HG03060 (cell line): ENCODE results near the gene HMOX1.
"Not testable (repeated sequence)": the region's sequence is repeated elsewhere in the genome, so short reads cannot be mapped to it uniquely, and the experiment has no call there.

Experiments used
- ATAC-seq: cut with Tn5 transposase; IDR thresholded peaks from one replicate; pipeline ENCODE4 v1.9.1; 2021; ENCODE audit warnings: low read depth, moderate number of reproducible peaks; ENCODE audit not compliant: unreplicated experiment

Gene HMOX1

DNA sequence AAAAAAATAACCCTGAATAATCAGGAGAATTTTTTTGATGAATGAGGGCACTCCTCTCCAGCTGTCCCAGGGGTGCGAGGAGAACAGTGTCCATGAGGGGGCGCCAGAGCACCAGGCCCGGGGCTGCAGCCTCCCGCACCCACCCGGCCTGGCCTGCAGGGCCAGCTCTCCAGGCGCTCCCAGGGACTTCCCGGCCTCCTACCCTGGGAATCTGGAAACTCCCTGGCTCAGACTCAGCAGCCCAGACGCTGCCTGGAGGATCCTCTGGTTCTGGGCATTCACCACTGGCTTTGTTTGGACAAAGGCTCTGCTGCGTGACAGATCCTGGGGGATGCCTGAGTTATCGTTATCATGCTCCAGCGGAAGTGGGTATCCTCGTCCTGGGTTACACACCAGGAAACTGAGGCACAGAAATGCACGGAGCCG lies 50.0 kb downstream of the HMOX1 start:
- ATAC-seq: no peak

DNA sequence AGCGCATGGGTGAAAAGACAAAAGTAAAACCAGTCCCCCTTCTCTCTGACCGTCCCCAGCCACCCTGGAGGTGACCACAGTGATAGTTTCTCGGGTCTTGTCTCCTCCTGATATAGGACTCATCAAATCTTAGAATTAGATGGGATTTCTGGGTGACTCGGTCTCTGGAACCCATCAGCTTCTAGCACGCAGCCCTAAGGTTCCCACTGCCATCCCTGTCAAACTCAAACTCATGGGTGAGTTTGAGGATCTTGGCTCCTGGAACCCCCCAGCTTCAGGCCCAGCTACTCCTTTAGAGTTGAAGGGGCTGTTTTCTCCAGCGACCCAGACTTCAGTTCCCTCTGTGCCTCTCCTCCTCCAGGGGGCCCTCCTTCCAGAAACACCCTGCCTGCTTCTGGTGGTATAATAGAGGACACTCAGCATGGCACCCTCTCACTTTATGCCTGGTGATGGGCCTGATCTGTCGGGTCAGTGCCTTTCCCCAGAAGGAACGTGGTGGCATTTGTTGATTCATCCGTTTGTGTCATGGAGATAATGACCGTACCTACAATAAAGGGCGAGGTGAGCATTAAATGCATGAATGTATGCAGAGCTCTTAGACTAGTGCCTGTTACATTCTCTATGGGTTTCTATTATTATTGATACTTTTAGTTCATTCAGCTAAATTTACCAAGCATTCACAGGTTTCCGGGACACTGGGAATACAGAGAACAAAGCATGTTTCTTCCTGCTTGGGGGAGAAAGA lies 50.8 kb downstream of the HMOX1 start:
- ATAC-seq: no peak

DNA sequence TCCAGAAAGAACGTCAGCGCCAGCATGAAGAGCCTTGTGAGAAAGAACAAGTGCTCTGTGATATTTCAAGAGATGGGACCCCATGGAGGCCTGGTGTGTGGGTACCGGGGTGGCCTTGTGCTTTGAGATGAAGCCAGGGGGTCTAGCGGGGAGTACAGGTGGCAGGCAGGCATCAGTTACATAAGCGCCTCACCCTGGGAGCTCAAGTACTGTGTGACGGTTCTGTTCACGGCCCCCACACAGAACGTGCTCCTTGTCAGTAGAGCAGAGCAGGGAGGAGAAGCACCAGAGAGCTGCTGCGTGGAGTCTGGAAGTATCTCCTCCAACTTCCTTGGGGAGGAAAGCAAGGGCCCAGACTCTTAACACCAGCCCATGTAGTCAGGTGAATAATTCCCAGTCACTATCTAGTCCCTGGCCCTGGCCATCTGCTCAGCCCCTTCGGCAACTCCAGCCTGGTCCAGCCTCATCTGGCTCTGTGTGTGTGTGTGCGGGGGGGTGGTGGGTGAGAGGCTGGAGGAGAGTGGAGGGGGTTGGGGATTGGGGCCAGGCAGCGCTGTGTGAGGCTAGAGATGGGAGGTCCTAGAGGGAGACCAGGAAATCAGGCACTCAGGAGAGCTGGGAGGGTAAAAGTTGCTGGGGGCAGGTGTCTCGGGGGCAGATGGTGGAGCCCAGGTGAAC lies 51.5 kb downstream of the HMOX1 start:
- ATAC-seq: no peak

DNA sequence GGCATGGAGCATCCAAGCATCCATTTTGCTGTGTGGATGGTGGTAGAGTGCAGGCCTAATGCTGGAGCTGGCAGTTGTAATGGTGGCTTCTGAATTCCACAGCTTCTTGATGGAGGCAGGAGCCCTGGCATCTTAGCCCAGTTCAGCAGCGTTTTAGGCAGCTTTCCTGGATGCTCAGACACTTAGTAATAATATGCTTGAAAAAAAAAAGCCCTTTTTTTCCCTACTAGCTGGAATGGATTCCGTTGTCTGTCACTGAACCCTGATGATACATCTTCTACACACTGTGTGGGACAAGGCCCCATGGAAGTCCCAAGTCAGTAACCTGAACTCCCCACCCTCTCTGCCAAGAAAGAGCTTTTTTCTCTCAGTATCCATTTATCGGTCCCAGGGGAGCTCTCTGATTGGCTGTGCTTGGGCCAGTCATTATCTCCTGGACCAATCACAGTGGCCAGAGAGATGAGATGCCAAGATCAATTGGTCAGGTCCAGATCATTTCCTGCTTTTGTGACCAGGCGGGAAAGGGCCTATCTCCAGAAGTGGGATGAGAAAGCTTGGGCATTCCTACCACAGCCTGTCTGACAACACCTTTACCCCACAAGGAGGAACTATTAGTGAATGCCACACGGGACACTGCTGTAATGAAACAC lies 53.3 kb downstream of the HMOX1 start:
- ATAC-seq: no peak

DNA sequence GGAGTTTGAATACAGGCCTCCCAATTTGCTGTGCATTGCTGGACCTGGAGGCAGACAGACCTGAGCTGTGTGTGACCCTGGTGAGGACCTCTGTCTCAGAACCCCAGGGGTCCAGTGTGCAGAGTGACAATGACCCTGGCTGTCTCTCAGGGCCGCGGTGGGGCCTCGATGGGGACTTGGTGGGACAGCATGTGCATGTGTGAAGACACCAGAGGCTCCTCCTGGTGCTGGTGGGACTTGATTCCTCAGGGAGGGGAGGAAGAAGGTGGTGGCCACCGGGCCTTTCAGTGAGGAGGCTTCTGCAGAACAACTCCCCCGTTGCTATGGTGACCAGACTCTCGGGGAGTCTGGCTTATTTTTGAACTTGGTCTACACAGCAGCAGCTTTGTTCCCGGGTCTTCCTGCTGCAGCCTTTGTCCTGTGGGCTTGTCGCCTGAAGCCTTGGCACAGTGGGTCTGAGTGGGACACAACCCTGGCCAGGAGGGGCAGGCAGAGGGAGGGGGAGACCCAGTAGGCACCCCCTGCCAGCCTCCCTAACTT lies 54.4 kb downstream of the HMOX1 start:
- no peak for ATAC-seq

DNA sequence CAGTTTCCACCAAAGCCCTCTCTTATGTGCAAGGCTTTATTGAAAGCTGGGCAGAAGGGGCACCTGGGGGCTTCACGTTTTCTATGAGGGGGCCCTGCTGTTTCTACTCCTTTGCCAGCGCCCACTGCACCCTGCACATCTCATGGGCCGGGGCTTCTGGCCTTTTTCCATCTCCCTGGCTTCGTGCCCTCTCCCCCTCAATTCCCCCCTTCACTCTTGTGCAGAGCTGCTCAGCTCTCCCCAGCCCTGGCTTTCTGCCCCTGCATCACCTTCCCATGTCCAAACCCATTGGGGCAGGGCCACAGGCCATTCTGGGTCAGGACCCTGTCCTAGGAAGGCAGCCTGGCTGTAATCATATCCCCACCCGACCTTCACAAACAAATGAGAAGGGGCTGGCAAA lies 55.5 kb downstream of the HMOX1 start:
- no peak for ATAC-seq

DNA sequence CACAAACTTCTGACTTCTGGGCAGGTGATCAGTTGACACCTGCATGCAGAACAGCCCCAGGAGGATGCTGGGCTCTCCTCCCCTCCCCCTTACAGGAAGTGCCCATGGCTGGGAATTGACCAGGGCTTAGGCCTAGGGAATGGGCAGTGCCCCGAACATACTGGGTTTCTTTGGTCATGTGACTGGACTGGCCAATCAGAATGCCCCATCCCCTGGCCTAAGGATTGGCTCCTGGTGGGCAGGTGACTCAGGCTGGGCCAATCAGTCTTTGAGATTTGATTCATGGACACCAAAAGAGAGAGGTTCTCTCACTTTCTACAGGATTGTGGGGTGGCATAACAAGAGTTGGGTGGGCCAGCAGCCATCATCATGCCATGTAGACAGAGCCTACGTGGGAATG lies 56.2 kb downstream of the HMOX1 start:
- no peak for ATAC-seq

DNA sequence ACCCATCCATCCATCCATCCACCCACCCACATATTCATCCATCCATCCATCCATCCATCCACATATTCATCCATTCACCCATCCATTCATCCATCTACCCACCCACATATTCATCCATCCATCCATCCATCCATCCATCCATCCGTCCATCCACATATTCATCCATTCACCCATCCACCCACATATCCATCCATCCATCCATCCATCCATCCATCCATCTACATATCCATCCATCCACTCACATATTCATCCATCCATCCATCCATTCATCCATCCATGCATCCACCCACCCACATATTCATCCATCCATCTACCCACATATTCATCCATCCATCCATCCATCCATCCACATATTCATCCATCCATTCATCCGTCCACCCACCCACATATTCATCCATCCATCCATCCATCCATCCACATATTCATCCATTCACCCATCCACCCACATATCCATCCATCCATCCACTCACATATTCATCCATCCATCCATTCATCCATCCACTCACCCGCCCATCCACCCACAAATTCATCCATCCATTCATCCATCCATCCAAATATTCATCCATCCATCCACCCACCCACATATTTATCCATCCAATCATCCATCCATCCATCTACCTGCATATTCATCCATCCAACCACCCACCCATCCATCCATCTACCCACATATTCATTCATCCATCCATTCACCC lies 57.9 kb downstream of the HMOX1 start:
- not testable (repeated sequence) for ATAC-seq

DNA sequence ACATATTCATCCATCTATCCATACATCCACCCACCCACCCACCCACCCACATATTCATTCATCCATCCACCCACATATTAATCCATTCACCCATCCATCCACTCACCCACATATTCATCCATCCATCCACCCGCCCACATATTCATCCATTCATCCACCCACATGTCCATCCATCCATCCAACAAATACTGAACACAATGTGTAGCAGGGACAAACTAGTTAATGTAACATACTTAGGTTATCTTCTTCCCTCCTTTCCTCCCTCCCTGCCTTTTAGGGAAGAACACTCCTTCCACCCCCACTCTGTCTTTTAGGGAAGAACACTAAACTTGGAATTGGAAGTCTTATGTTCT lies 58.4 kb downstream of the HMOX1 start:
- no peak for ATAC-seq

DNA sequence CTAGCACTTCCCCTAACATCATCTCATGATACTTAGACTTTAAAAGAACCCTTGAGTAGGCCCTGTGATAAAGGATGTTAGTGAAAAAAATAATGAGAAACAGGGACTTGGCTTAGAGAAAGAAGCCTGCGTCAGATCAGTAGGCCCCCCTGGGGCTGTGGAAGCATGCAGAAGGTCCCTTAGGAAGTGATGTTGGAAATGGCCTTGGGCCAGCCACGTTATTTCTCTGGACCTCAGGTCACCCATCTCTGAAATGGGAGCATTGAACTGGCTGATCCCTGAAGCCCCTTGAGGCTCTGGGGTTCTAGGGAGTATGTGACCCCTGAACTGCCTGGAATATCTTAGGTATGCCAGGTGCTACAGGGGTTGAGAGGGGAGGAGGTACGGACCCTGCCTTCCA lies 59.2 kb downstream of the HMOX1 start:
- no peak for ATAC-seq

DNA sequence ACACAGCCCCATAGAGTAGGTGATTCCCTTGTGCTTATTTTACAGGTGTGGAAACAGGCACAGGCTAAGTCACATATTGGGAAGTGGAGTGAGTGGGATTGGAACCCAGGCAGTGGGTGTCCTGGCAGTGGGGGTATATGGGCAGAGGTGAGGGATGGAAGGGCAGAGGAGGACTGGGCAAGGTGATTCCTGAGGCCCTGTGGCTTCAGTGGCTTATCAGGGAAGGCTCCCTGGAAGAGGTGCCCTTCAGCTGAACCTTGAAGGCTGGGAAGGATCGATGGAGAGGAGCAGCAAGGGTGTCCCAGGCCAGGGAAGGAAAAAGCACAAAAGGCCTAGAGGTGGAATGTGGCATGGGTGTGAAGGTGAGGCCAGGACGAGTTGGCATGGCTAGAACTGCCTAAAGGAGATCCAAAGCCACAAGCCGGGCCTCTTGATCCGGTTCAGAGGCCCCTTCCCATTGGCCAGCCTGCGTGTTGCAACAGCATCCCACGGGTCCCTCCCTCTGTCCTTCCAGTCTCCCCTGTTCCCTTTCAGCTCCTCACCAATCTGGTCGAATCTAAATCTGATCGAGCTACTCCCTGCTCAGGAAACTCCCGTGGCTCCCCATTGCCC lies 60.7 kb downstream of the HMOX1 start:
- ATAC-seq: no peak

DNA sequence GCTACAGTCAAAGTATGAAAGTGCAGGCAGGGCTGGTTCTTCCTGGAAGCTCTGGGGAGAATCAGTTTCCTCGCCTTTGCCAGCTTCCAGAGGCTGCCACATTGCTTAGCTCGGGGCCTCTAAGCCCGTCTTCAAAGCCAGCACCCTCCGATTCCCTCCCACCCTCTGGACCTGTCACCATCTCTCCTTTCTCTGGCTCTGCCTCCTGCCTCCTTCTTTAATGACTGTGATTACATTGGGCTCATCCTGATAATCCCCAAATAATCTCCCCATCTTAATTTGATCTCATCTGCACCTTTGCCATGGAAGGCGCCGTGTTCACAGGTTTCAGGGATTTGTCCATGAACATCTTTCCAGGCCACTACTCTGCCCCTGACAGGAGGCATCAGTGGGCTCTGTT lies 61.6 kb downstream of the HMOX1 start:
- ATAC-seq: no peak

DNA sequence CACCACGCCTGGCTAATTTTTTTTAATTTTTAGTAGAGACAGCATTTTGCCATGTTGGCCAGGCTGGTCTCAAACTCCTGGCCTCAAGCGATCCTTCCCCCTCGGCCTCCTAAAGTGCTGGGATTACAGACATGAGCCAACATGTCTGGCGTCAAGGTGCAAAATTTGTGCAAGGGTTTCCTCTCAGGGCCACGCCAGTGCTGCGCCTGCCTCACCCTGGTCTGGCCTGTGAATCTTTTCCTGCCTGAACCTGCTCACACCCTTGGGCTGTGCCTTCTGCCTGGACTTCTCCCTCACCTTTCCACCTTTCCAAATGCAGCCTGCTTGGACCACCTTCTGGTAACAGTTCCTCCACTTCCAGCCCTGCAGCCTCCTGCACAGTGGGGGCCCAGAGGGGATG lies 62.4 kb downstream of the HMOX1 start:
- no peak for ATAC-seq
